Astrocyte (in vitro differentiated cells and primary cell): ENCODE data around the gene HDAC10. TPM values are rescaled to one million over a fixed set of nuclear protein-coding genes. Genes with fewer than 3 reads are reported as not detected.

Source experiments
- DNase-seq: peaks from one replicate; pipeline ENCODE4 v3.0.0-alpha.2; 2010; ENCODE audit warnings: low read depth
- FAIRE-seq: peaks from 2 replicates; lab custom pipeline; 2011; peaks lifted over from hg19 to GRCh38; lab: Jason Lieb, UNC
- H2AFZ ChIP-seq: 2 replicates; pipeline ENCODE4 v1.6.0; 2012; ENCODE audit warnings: low read depth, low read length, inconsistent platforms
- H3K27ac ChIP-seq: 2 replicates; pipeline ENCODE4 v1.5.1; 2011; ENCODE audit warnings: low read depth, low read length, inconsistent platforms
- H3K27me3 ChIP-seq: 2 replicates; pipeline ENCODE4 v1.6.0; 2011; ENCODE audit warnings: low read length, inconsistent platforms; ENCODE audit not compliant: insufficient read depth
- H3K36me3 ChIP-seq: 2 replicates; pipeline ENCODE4 v1.5.1; 2011; ENCODE audit warnings: low read length, inconsistent platforms; ENCODE audit not compliant: insufficient read depth
- H3K4me1 ChIP-seq: 2 replicates; pipeline ENCODE4 v1.5.1; 2011; ENCODE audit warnings: low read length, inconsistent platforms; ENCODE audit not compliant: insufficient read depth
- H3K4me2 ChIP-seq: 2 replicates; pipeline ENCODE4 v1.6.0; 2012; ENCODE audit warnings: low read length, inconsistent platforms
- H3K4me3 ChIP-seq: 2 replicates; pipeline ENCODE4 v1.5.1; 2011; ENCODE audit warnings: low read depth, mild to moderate bottlenecking, low read length, inconsistent platforms; ENCODE audit not compliant: insufficient read depth
- H3K79me2 ChIP-seq: 2 replicates; pipeline ENCODE4 v1.6.0; 2012; ENCODE audit warnings: mild to moderate bottlenecking, low read length, inconsistent platforms; ENCODE audit not compliant: insufficient read depth
- H3K9ac ChIP-seq: 2 replicates; pipeline ENCODE4 v1.6.0; 2012; ENCODE audit warnings: mild to moderate bottlenecking, low read length, inconsistent platforms
- H3K9me3 ChIP-seq: 2 replicates; pipeline ENCODE4 v1.5.1; 2012; ENCODE audit warnings: low read depth, mild to moderate bottlenecking, low read length, inconsistent platforms; ENCODE audit not compliant: insufficient read depth
- H4K20me1 ChIP-seq: 2 replicates; pipeline ENCODE4 v1.6.0; 2012; ENCODE audit warnings: low read length, inconsistent platforms; ENCODE audit not compliant: insufficient read depth
- H3K27ac Mint-ChIP-seq: one replicate; pipeline ENCODE4 v1.8.0; 2021; ENCODE audit warnings: mild to moderate bottlenecking, mixed read lengths; ENCODE audit not compliant: unreplicated experiment
- H3K27me3 Mint-ChIP-seq: one replicate; pipeline ENCODE4 v1.8.0; 2021; ENCODE audit warnings: low read depth, mixed read lengths; ENCODE audit not compliant: unreplicated experiment
- H3K36me3 Mint-ChIP-seq: one replicate; pipeline ENCODE4 v1.8.0; 2021; ENCODE audit warnings: low read depth, mixed read lengths; ENCODE audit not compliant: unreplicated experiment
- H3K4me1 Mint-ChIP-seq: one replicate; pipeline ENCODE4 v1.8.0; 2021; ENCODE audit warnings: low read depth, mixed read lengths; ENCODE audit not compliant: unreplicated experiment
- H3K4me3 Mint-ChIP-seq: one replicate; pipeline ENCODE4 v1.8.0; 2021; ENCODE audit warnings: mild to moderate bottlenecking, moderate library complexity, mixed read lengths; ENCODE audit not compliant: unreplicated experiment
- H3K9me3 Mint-ChIP-seq: one replicate; pipeline ENCODE4 v1.8.0; 2021; ENCODE audit warnings: mild to moderate bottlenecking, mixed read lengths; ENCODE audit not compliant: unreplicated experiment
- CTCF ChIP-seq: IDR thresholded peaks from 2 replicates; pipeline ENCODE4 v1.5.1; 2011; ENCODE audit warnings: low read depth, mild to moderate bottlenecking, inconsistent platforms, low read length, moderate library complexity; ENCODE audit not compliant: insufficient read depth
- EZH2 ChIP-seq: IDR thresholded peaks from 2 replicates; pipeline ENCODE4 v1.6.1; 2012; ENCODE audit warnings: mild to moderate bottlenecking, low read length, inconsistent platforms; ENCODE audit not compliant: insufficient read depth
- total RNA-seq: library from RNA; stranded (reverse); gene quantifications from 2 replicates; pipeline ENCODE4 v1.2.1, GENCODE V29; 2021

Gene HDAC10
- total RNA-seq, 1 donor from 2014 or later: 46.5 TPM

- FAIRE-seq (no peak), DNase-seq (no peak)
- Histone ChIP-seq H3K9ac (peak overlapping the region; percentile 94), H3K4me3 (no peak overlapping the region), H3K27me3 (no peaks in the 10 kb centered on the region), H4K20me1 (peaks cover 56% of the 10 kb centered on the region), H3K79me2 (peaks cover 74% of the 10 kb centered on the region), H3K4me2 (peak overlapping the region; percentile 99), H3K9me3 (no peaks in the 10 kb centered on the region), H3K36me3 (no peaks in the 10 kb centered on the region), H3K27ac (no peak overlapping the region), H2AFZ (no peak overlapping the region), H3K4me1 (peaks cover 46% of the 10 kb centered on the region)
- Mint-ChIP-seq H3K27ac (no peak overlapping the region), H3K27me3 (no peaks in the 10 kb centered on the region), H3K4me1 (peaks cover 14% of the 10 kb centered on the region), H3K36me3 (peaks cover 5% of the 10 kb centered on the region), H3K9me3 (no peaks in the 10 kb centered on the region), H3K4me3 (peak overlapping the region; percentile 40)
- TF ChIP-seq EZH2 (no peak), CTCF (no peak)
These were observed 4.6 kb downstream of the HDAC10 start for GRCh38 chr22:50246242-50247175.

GRCh38 chr22:50245214-50246072, 5.6 kb downstream of the HDAC10 start:
- H3K27me3 Mint-ChIP-seq: no peaks in the 10 kb centered on the region
- TF ChIP-seq CTCF: no peak
- TF ChIP-seq EZH2: no peak
- Histone ChIP-seq H3K4me3 (peak overlapping the region; percentile 83), H3K4me2 (peak overlapping the region; percentile 99), H3K79me2 (peaks cover 85% of the 10 kb centered on the region), H3K36me3 (no peaks in the 10 kb centered on the region), H3K4me1 (peaks cover 42% of the 10 kb centered on the region), H3K27me3 (no peaks in the 10 kb centered on the region), H3K9me3 (no peaks in the 10 kb centered on the region), H2AFZ (peak overlapping the region; percentile 88), H4K20me1 (peaks cover 65% of the 10 kb centered on the region), H3K27ac (peak overlapping the region; percentile 90), H3K9ac (peak overlapping the region; percentile 94)
- no peak for DNase-seq
- no peaks in the 10 kb centered on the region for H3K9me3 Mint-ChIP-seq
- peak overlapping the region; percentile 97 for H3K4me3 Mint-ChIP-seq
- H3K4me1 Mint-ChIP-seq: peaks cover 14% of the 10 kb centered on the region
- peaks cover 5% of the 10 kb centered on the region for H3K36me3 Mint-ChIP-seq
- no peak for FAIRE-seq
- peak overlapping the region; percentile 98 for H3K27ac Mint-ChIP-seq
